CD4-positive, CD25-positive, alpha-beta regulatory T cell (primary cell): ENCODE data around the gene INSC. TPM values are rescaled to one million over a fixed set of nuclear protein-coding genes. Genes with fewer than 3 reads are reported as not detected.

Experiments used
- ATAC-seq, 2 donors: fragments of 150-1000 bp; cut with Tn5 transposase; one replicate each; pipeline ENCODE4 v1.10.0; 2021; ENCODE audit warnings: low read depth in 2 of 2, moderate number of reproducible peaks in 2 of 2, moderate library complexity in 1 of 2
- DNase-seq, 3 donors: peaks; one replicate each; pipeline versions ENCODE4 v3.0.0 to v3.0.0-alpha.2; 2012 to 2022; ENCODE audit warnings: mixed read lengths in 1 of 3
- H3K27ac ChIP-seq: one replicate; pipeline ENCODE4 v1.7.0; 2013; ENCODE audit warnings: mild to moderate bottlenecking, low read length; ENCODE audit not compliant: insufficient read depth, poor library complexity, severe bottlenecking
- H3K27me3 ChIP-seq: one replicate; pipeline ENCODE4 v1.7.0; 2013; ENCODE audit warnings: low read length; ENCODE audit not compliant: control insufficient read depth, insufficient read depth
- H3K36me3 ChIP-seq: one replicate; pipeline ENCODE4 v1.7.0; 2013; ENCODE audit warnings: mild to moderate bottlenecking, low read length, moderate library complexity; ENCODE audit not compliant: control insufficient read depth, insufficient read depth
- H3K4me1 ChIP-seq: 2 replicates; pipeline ENCODE4 v1.7.0; 2013; ENCODE audit warnings: mild to moderate bottlenecking, low read length; ENCODE audit not compliant: insufficient read depth, control insufficient read depth, poor library complexity, severe bottlenecking
- H3K4me3 ChIP-seq: one replicate; pipeline ENCODE4 v1.7.0; 2013; ENCODE audit warnings: low read depth, mild to moderate bottlenecking, low read length, moderate library complexity
- H3K9me3 ChIP-seq, 2 experiments: 1 replicate in 1 of 2; 2 replicates in 1 of 2; pipeline ENCODE4 v1.7.0; 2013; ENCODE audit warnings: low read length in 2 of 2, mild to moderate bottlenecking in 1 of 2, moderate library complexity in 1 of 2; ENCODE audit not compliant: control insufficient read depth in 2 of 2
- H3K27ac Mint-ChIP-seq, 3 donors: one replicate each; pipeline ENCODE4 v1.8.0; 2020 to 2022; ENCODE audit warnings: mild to moderate bottlenecking in 3 of 3, mixed read lengths in 3 of 3, moderate library complexity in 2 of 3
- H3K27me3 Mint-ChIP-seq: one replicate; pipeline ENCODE4 v1.8.0; 2022; ENCODE audit warnings: mild to moderate bottlenecking, mixed read lengths
- H3K36me3 Mint-ChIP-seq: one replicate; pipeline ENCODE4 v1.8.0; 2020; ENCODE audit warnings: mixed read lengths
- H3K4me1 Mint-ChIP-seq, 4 donors: one replicate each; pipeline ENCODE4 v1.8.0; 2020 to 2022; ENCODE audit warnings: mixed read lengths in 4 of 4, mild to moderate bottlenecking in 1 of 4
- H3K4me3 Mint-ChIP-seq, 4 donors: one replicate each; pipeline ENCODE4 v1.8.0; 2020 to 2022; ENCODE audit warnings: mild to moderate bottlenecking in 4 of 4, mixed read lengths in 4 of 4, moderate library complexity in 3 of 4
- H3K9me3 Mint-ChIP-seq, 7 donors: one replicate each; pipeline ENCODE4 v1.8.0; 2020 to 2022; ENCODE audit warnings: mixed read lengths in 7 of 7, mild to moderate bottlenecking in 3 of 7, moderate library complexity in 2 of 7
- polyA plus RNA-seq, 4 donors: library from polyadenylated mRNA; unstranded; fragments of 300-500 nt; fragmentation: Illumina TruSeq; gene quantifications; one replicate each; pipeline ENCODE4 v1.2.3, GENCODE V29; 2021
- total RNA-seq: library from RNA; stranded (reverse); gene quantifications from one replicate; pipeline ENCODE4 v1.2.3, GENCODE V29; 2022

INSC gene
- total and polyA plus RNA-seq, 5 donors from 2014 or later = 0.15 to 0.20 TPM; not detected in 3

DNA sequence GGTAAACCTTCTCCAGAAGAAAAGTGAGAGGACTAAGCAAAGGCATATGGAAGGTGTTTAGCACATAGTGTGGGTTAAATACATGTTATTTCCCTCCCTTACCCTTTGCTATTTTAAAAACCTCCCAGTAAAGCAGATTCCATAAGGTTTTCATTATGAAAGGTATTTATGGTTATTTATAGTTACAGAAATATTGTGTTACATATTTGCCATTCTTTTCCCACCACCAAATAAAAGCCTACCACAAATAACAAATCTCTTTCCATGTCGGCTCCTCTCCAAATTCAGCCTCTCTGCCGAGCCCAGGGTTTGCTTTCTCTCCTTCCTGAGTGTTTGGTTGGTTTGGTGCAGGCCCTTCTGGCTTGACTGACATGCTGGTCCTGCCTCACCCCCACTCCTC, 64.4 kb downstream of the INSC start:
- Mint-ChIP-seq H3K27me3 (peaks cover 15% of the 10 kb centered on the region), H3K36me3 (no peaks in the 10 kb centered on the region), H3K9me3 (peaks cover 0 to 4% (median 0%) of the 10 kb centered on the region in 7 donors), H3K27ac (no peak overlapping the region), H3K4me1 (no peaks in the 10 kb centered on the region), H3K4me3 (no peak overlapping the region)
- Histone ChIP-seq H3K9me3 (no peaks in the 10 kb centered on the region), H3K36me3 (no peaks in the 10 kb centered on the region), H3K27ac (no peak overlapping the region), H3K4me3 (no peak overlapping the region), H3K27me3 (no peaks in the 10 kb centered on the region), H3K4me1 (no peaks in the 10 kb centered on the region)
- DNase-seq (no peak), ATAC-seq (no peak)

DNA sequence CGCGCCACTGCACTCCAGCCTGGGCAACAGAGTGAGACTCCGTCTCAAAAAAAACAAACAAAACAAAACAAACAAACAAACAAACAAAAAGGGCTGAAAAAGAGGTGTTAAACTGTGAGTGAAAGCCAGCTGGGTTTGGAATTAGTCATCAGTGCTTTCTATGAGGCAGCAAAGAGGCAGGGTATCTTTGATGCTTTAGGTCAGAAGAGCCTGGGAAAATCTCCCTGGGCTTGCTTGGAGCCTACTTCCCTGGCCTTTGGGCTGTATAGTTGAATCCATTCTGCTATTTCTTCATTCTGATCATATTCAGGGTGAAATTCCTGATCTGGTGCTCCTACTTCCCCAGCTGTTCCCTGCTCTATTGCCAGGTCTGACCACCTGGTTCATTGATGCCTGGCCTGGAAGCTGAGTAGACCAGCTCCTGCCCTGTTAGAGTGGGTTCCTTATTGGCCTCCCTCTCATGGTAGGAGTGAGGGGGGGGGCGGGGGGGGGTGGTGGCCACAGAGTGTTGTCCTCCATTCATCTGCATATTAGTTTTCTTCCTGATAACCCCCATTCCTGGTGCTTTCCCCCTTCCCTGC, 65.6 kb downstream of the INSC start:
- Mint-ChIP-seq H3K27ac (no peak overlapping the region), H3K27me3 (peaks cover 14% of the 10 kb centered on the region), H3K9me3 (peaks cover 0 to 4% (median 0%) of the 10 kb centered on the region in 7 donors), H3K36me3 (no peaks in the 10 kb centered on the region), H3K4me3 (no peak overlapping the region), H3K4me1 (no peaks in the 10 kb centered on the region)
- no peak overlapping the region for H3K27ac ChIP-seq
- no peaks in the 10 kb centered on the region for H3K36me3 ChIP-seq
- H3K27me3 ChIP-seq = no peaks in the 10 kb centered on the region
- ATAC-seq (no peak), DNase-seq (no peak)
- H3K4me3 ChIP-seq = no peak overlapping the region
- H3K9me3 ChIP-seq = no peaks in the 10 kb centered on the region
- H3K4me1 ChIP-seq = no peaks in the 10 kb centered on the region

- Mint-ChIP-seq H3K9me3 (peaks cover 0 to 4% (median 0%) of the 10 kb centered on the region in 7 donors), H3K4me1 (no peaks in the 10 kb centered on the region), H3K36me3 (no peaks in the 10 kb centered on the region), H3K27me3 (peaks cover 10% of the 10 kb centered on the region), H3K4me3 (no peak overlapping the region), H3K27ac (no peak overlapping the region)
- no peaks in the 10 kb centered on the region for H3K4me1 ChIP-seq
- ATAC-seq (no peak), DNase-seq (no peak)
- H3K36me3 ChIP-seq = no peaks in the 10 kb centered on the region
- no peak overlapping the region for H3K27ac ChIP-seq
- no peaks in the 10 kb centered on the region for H3K9me3 ChIP-seq
- no peaks in the 10 kb centered on the region for H3K27me3 ChIP-seq
- H3K4me3 ChIP-seq = no peak overlapping the region
Observed at GRCh38 chr11:15182372-15182771, 67.6 kb downstream of the INSC start.

GRCh38 chr11:15185021-15185420, 70.3 kb downstream of the INSC start:
- no peaks in the 10 kb centered on the region for H3K27me3 ChIP-seq
- no peak overlapping the region for H3K27ac Mint-ChIP-seq
- H3K4me3 Mint-ChIP-seq = no peak overlapping the region
- H3K4me1 Mint-ChIP-seq = no peaks in the 10 kb centered on the region
- H3K4me1 ChIP-seq = no peaks in the 10 kb centered on the region
- H3K9me3 Mint-ChIP-seq = no peaks in the 10 kb centered on the region
- DNase-seq (no peak), ATAC-seq (no peak)
- H3K4me3 ChIP-seq = no peak overlapping the region
- H3K27me3 Mint-ChIP-seq = peaks cover 10% of the 10 kb centered on the region
- no peaks in the 10 kb centered on the region for H3K9me3 ChIP-seq
- no peaks in the 10 kb centered on the region for H3K36me3 Mint-ChIP-seq
- no peak overlapping the region for H3K27ac ChIP-seq
- H3K36me3 ChIP-seq = no peaks in the 10 kb centered on the region

GRCh38 chr11:15186146-15186545, 71.4 kb downstream of the INSC start:
- DNase-seq (no peak), ATAC-seq (no peak)
- Mint-ChIP-seq H3K27ac (no peak overlapping the region), H3K4me3 (no peak overlapping the region), H3K4me1 (no peaks in the 10 kb centered on the region), H3K9me3 (no peaks in the 10 kb centered on the region), H3K36me3 (no peaks in the 10 kb centered on the region), H3K27me3 (peaks cover 10% of the 10 kb centered on the region)
- Histone ChIP-seq H3K4me1 (no peaks in the 10 kb centered on the region), H3K36me3 (no peaks in the 10 kb centered on the region), H3K4me3 (no peak overlapping the region), H3K9me3 (no peaks in the 10 kb centered on the region), H3K27me3 (no peaks in the 10 kb centered on the region), H3K27ac (no peak overlapping the region)

- no peaks in the 10 kb centered on the region for H3K4me1 Mint-ChIP-seq
- H3K27me3 Mint-ChIP-seq = peaks cover 4% of the 10 kb centered on the region
- no peaks in the 10 kb centered on the region for H3K27me3 ChIP-seq
- H3K4me1 ChIP-seq = no peaks in the 10 kb centered on the region
- H3K4me3 Mint-ChIP-seq = no peak overlapping the region
- H3K27ac Mint-ChIP-seq = no peak overlapping the region
- H3K9me3 Mint-ChIP-seq = peaks cover 0 to 3% (median 0%) of the 10 kb centered on the region in 7 donors
- H3K36me3 ChIP-seq = no peaks in the 10 kb centered on the region
- no peaks in the 10 kb centered on the region for H3K36me3 Mint-ChIP-seq
- DNase-seq = no peak
- no peak for ATAC-seq
- no peaks in the 10 kb centered on the region for H3K9me3 ChIP-seq
- H3K4me3 ChIP-seq = no peak overlapping the region
- no peak overlapping the region for H3K27ac ChIP-seq
Observed at GRCh38 chr11:15189189-15189588, 74.5 kb downstream of the INSC start.

DNA sequence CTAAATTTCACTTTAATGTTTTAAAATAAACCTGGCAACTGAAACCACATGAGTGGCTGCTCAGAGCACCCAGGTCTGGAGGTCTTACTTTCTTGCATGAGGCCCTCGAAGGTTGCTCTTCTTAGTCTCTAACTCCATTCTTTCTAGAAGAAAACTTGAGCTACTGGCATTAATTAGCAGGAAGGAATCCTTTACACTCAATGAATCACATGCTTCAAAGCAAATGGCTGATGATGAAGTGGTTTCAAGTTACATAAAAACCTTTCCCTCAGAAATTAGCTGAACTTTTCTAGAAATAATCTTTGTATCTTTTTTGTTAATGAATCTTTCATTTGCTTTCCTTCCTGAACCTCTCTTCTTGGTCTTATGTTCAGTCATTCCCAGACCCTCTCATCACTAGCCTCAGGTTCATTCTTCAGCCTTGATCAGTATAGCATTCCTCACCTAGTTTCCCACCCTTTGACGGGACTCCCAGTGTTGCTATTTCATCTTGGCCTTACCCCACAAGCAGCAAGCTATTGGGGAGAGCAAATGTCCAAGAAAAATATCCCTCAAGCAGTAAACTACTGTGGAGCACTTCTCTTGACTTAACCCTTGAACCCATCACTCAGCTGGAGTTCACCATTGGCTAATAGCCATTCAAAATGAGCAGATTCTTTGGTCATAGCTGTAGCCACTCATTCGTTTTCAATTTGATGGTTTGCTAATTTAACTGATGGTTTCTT, 75.1 kb downstream of the INSC start:
- no peak overlapping the region for H3K27ac Mint-ChIP-seq
- DNase-seq = no peak
- Histone ChIP-seq H3K27me3 (no peaks in the 10 kb centered on the region), H3K4me1 (no peaks in the 10 kb centered on the region), H3K27ac (no peak overlapping the region), H3K36me3 (no peaks in the 10 kb centered on the region), H3K9me3 (no peaks in the 10 kb centered on the region), H3K4me3 (no peak overlapping the region)
- H3K36me3 Mint-ChIP-seq = no peaks in the 10 kb centered on the region
- no peaks in the 10 kb centered on the region for H3K4me1 Mint-ChIP-seq
- H3K27me3 Mint-ChIP-seq = peaks cover 4% of the 10 kb centered on the region
- no peak overlapping the region for H3K4me3 Mint-ChIP-seq
- no peak for ATAC-seq
- peaks cover 0 to 3% (median 0%) of the 10 kb centered on the region in 7 donors for H3K9me3 Mint-ChIP-seq

GRCh38 chr11:15190611-15191010, 75.9 kb downstream of the INSC start:
- no peak for DNase-seq
- Mint-ChIP-seq H3K4me1 (no peaks in the 10 kb centered on the region), H3K9me3 (peaks cover 0 to 3% (median 0%) of the 10 kb centered on the region in 7 donors), H3K36me3 (no peaks in the 10 kb centered on the region), H3K4me3 (no peak overlapping the region), H3K27ac (no peak overlapping the region), H3K27me3 (peaks cover 4% of the 10 kb centered on the region)
- Histone ChIP-seq H3K27ac (no peak overlapping the region), H3K9me3 (no peaks in the 10 kb centered on the region), H3K27me3 (no peaks in the 10 kb centered on the region), H3K36me3 (no peaks in the 10 kb centered on the region), H3K4me1 (no peaks in the 10 kb centered on the region), H3K4me3 (no peak overlapping the region)
- ATAC-seq = no peak
